HG02642 (cell line): ENCODE measurements around the gene SCARB1.

Experiments
- ATAC-seq: cut with Tn5 transposase; IDR thresholded peaks from one replicate; pipeline ENCODE4 v1.9.1; 2021; ENCODE audit warnings: mild to moderate bottlenecking; ENCODE audit not compliant: unreplicated experiment, poor library complexity

The SCARB1 gene

GRCh38 chr12:124752437-124753227 is 111.0 kb downstream of the SCARB1 start:
- no peak for ATAC-seq

- no peak for ATAC-seq
Measured at GRCh38 chr12:124751654-124752355, 111.9 kb downstream of the SCARB1 start.

GRCh38 chr12:124750787-124751471 is 112.7 kb downstream of the SCARB1 start:
- ATAC-seq: no peak

- no peak for ATAC-seq
Measured at GRCh38 chr12:124750149-124750656, 113.5 kb downstream of the SCARB1 start.

DNA sequence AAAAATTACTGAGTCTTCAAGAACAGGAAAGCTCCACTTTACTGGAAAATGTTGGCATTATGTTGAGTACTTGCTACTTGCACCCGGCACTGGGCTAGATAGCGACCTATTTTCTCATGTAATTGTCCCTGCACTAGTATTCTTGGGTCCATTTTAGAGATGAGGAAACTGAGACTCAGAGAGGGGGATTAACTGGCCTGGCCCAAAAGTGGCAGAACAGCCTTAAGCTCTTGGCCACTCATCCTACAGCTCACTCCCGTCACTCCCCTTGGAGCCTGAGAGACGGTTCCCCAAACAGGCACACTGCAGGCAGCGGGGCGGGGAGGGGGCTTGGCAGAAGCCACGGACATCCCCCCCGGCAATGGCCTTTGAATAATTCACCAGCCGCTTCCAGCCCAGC is 113.9 kb downstream of the SCARB1 start:
- no peak for ATAC-seq

GRCh38 chr12:124747426-124748161 is 116.1 kb downstream of the SCARB1 start:
- no peak for ATAC-seq

DNA sequence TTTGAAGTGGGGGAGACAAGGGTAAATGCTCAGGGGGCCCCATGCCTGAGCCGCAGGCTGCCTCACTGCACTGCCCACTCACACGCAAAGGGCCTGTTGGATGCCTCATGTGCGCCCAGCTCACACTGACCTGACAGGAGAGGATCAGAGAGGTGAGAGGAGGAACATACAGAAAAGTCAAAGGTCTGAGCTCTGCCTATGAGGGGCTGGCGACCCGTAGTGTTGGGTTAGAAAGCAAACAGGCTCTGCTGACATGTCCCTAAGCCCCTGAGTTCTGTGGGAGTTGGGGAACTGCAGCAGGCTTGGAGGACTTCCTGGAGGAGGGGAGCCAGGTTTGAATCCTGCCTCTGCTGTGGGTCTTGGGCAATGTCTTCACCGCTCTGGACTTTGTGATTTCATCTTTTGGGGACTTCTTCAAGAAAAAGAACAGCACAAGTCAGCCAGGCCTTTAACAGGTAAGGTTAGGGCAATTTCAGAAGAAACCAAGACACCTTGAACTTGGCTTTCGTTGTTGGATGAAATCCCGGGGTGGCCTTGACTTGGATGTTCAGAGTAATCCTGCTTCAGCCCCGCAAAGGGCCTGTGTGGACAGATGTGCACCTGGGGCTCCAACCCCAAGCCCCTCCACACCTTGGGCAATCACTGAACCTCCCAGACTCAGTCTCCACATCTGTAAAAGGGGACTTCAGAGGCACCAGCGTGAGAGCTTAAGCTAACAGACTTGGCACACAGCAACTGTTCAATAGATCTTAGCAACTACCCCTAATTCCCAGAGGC is 116.8 kb downstream of the SCARB1 start:
- ATAC-seq: no peak

DNA sequence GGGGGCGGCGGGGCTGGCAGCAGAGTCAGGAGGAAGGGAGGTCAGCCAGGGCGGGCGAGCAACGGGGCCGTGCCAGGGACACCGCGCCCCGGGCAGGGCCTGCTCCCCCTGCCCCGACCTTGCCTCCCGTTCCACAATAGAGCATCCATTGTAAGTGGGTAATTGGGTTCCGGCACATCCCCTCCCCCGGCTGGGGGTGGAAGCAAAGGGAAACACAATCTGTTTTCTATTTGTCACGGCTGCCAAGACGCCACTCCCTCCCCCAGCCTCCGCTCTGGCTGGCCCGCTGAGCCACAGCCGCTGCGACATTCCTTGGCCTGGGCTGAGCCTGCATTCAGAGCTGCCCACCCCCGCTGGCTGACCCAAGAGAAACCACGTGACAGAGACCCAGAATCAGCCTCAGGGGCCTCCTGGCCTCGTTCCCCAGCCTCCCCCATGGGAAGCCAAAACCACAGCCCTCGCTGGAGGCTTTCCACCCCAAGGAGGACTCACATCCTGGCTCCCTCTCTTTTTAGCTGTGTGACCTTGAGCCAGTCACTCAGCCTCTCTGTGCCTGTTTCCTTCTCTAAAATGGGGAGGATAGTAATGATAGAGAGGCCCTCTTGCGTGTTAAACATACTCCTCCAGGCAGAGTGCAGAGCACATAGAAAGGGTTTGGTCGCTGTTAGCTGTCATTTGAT is 117.6 kb downstream of the SCARB1 start:
- no peak for ATAC-seq

- ATAC-seq: no peak
Measured at GRCh38 chr12:124745465-124745890, 118.2 kb downstream of the SCARB1 start.

GRCh38 chr12:124744659-124745464 is 118.8 kb downstream of the SCARB1 start:
- no peak for ATAC-seq

DNA sequence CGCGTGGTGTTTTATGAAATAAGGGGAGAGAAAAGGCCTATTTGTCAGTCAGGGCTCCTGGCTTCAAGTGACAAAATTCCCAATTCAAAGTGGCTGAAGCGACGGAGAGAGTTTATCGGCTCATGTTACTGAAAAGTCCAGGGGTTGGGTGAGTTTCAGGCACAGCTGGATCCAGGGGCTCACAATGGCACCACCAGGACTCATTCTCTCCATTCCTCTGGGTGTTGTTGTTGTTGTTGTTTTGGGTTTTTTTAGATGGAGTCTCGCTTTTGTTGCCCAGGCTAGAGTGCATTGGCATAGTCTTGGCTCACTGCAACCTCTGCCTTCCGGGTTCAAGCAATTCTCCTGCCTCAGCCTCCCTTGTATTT is 119.4 kb downstream of the SCARB1 start:
- no peak for ATAC-seq

GRCh38 chr12:124743479-124744272 is 120.0 kb downstream of the SCARB1 start:
- no peak for ATAC-seq

DNA sequence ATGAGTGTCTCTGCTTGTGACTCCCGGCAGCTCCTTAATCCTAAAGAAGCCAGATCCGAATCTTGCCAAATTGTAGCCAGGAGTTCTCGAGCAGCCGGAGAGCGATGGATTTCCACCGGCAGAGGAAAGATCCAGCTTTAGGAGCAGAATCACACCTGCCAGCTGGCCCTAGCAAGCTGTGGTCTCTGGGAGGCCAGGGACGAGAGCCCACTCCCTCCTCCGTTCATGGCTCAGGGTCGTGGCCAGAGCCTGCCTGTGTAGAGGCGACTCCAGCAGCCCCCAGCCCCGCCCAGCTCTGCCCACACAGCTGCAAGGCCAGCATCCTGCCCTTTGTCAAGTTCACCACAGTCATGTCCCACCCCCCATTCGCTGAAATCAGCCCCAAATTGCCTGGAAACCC is 121.0 kb downstream of the SCARB1 start:
- no peak for ATAC-seq

GRCh38 chr12:124742111-124742510 is 121.6 kb downstream of the SCARB1 start:
- no peak for ATAC-seq

DNA sequence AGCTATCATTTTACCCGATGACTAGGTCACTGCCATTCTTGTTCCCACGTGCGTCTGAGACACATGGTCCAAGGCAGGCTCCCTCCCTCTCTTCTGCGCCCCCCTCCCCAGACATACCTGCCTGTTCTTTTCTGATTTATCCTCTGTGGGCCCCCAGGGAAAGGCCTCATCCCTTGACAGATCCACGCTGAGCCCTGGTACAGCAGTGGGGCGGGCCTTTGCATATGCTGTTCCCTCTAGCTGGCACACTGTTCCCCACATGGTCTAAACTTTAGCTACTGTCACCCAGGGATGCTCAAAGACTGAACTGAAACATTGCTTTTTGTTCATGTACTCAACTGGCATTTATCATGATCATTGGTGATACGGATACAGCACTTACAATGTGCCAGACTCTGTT is 122.5 kb downstream of the SCARB1 start:
- ATAC-seq: no peak

GRCh38 chr12:124740691-124741137 is 123.0 kb downstream of the SCARB1 start:
- no peak for ATAC-seq

- ATAC-seq: no peak
Measured at GRCh38 chr12:124739953-124740561, 123.6 kb downstream of the SCARB1 start.
